Sigmoid colon (tissue), 7 donors: Measurements from ENCODE around the gene RASAL2. TPM values are rescaled to one million over a fixed set of nuclear protein-coding genes. Genes with fewer than 3 reads are reported as not detected.

Experiments used
- DNase-seq: peaks from one replicate; pipeline ENCODE4 v3.0.0-alpha.2; 2019
- H3K27ac ChIP-seq, 4 donors: fragments of 200-600 bp; sonication (generic); one replicate each; pipeline ENCODE4 v1.5.1; 2016 to 2019; ENCODE audit warnings: mild to moderate bottlenecking in 1 of 4
- H3K27me3 ChIP-seq, 3 donors: fragments of 200-600 bp; sonication (generic); one replicate each; pipeline ENCODE4 v1.5.1; 2019; ENCODE audit warnings: mild to moderate bottlenecking in 1 of 3
- H3K36me3 ChIP-seq, 4 donors: fragments of 200-600 bp; sonication (generic); one replicate each; pipeline ENCODE4 v1.5.1; 2016 to 2019
- H3K4me1 ChIP-seq, 4 donors: fragments of 200-600 bp; sonication (generic); one replicate each; pipeline ENCODE4 v1.5.1; 2017 to 2019
- H3K4me3 ChIP-seq, 4 donors: fragments of 200-600 bp; sonication (generic); one replicate each; pipeline ENCODE4 v1.5.1; 2017 to 2019; ENCODE audit warnings: mild to moderate bottlenecking in 2 of 4, moderate library complexity in 1 of 4
- H3K9me3 ChIP-seq, 4 donors: fragments of 200-600 bp in 3 of 4; sonication (generic) in 3 of 4; one replicate each; pipeline versions ENCODE4 v1.5.1 to v1.6.1; 2013 to 2019
- EP300 ChIP-seq, 4 donors: sonication (generic); formaldehyde crosslinking; IDR thresholded peaks; one replicate each; pipeline ENCODE4 v1.6.1; 2017; ENCODE audit warnings: antibody characterized with exemption in 4 of 4
- POLR2A ChIP-seq, 2 donors: fragments of 450-650 bp; IDR thresholded peaks; one replicate each; pipeline ENCODE4 v1.6.1; 2016; ENCODE audit warnings: antibody characterized with exemption in 2 of 2, mild to moderate bottlenecking in 2 of 2, moderate library complexity in 2 of 2
- POLR2AphosphoS5 ChIP-seq, 4 donors: sonication (generic); formaldehyde crosslinking; IDR thresholded peaks; one replicate each; pipeline ENCODE4 v1.6.1; 2017; ENCODE audit warnings: antibody characterized with exemption in 4 of 4
- WGBS, 2 donors: extraction: QIAGEN DNeasy Blood & Tissue Kit; methylation state at CpG; one replicate each; pipeline ENCODE4 v1.1.7; 2013; 5-methylcytosine and 5-hydroxymethylcytosine counted together
- intact Hi-C: fragments of 100-400 bp; cut with DNase I; formaldehyde crosslinking; loops from one replicate; pipeline ENCODE4 v1.15.1; 2023
- polyA plus RNA-seq, 3 donors: library from polyadenylated mRNA; stranded (reverse); fragments of 200-250 nt; gene quantifications; one replicate each; pipeline ENCODE4 v1.2.3, GENCODE V29; 2013
- total RNA-seq, 4 donors: library from RNA; depleted of rRNA; stranded (reverse); fragments of >200 nt; gene quantifications; one replicate each; pipeline ENCODE4 v1.1.0, GENCODE V29; 2016
- TF ChIP-seq, protein P1 (sequence below), 4 experiments: fragments of 450-650 bp in 3 of 4; fragments of 200-600 bp in 1 of 4; IDR thresholded peaks; one replicate each; pipeline ENCODE4 v1.5.1; 2016 to 2019; ENCODE audit warnings: antibody characterized with exemption in 4 of 4, mild to moderate bottlenecking in 3 of 4, moderate library complexity in 2 of 4
- donor health status: healthy with polysubstance abuse.
- donor health status: Bipolar disorder and iron deficiency.
- donor health status: healthy.

The RASAL2 gene
- total and polyA plus RNA-seq, 7 donors, result 0.92 to 25.5 (median 11.1) TPM

DNA sequence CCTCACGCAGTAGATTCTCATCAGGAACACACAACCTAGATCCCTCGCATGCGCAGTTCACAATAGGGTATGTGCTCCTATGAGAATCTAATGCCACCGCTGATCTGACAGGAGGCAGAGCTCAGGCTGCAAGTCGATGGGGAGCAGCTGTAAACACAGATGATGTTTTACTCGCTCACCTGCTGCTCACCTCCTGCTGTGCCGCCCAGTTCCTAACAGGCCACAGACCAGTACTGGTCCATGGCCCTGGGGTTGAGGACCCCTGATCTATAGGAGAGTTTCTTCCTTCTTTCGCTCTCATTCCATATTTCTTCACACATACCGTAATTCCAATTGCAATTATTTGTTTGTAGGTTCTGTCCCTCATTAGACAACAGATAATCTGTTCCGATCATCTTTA is 299.5 kb downstream of the RASAL2 start:
- no peak for DNase-seq
- H3K4me1 ChIP-seq, result peaks cover 0 to 29% (median 14%) of the 10 kb centered on the region in 4 donors
- H3K36me3 ChIP-seq, result no peaks in the 10 kb centered on the region
- WGBS, 2 donors, result 92 to 94% methylated on average over 10 of the region's 10 CpGs
- intact Hi-C loops, result no loop called here
- H3K9me3 ChIP-seq, result no peaks in the 10 kb centered on the region
- no peak overlapping the region for H3K4me3 ChIP-seq
- TF ChIP-seq, protein P1, sequence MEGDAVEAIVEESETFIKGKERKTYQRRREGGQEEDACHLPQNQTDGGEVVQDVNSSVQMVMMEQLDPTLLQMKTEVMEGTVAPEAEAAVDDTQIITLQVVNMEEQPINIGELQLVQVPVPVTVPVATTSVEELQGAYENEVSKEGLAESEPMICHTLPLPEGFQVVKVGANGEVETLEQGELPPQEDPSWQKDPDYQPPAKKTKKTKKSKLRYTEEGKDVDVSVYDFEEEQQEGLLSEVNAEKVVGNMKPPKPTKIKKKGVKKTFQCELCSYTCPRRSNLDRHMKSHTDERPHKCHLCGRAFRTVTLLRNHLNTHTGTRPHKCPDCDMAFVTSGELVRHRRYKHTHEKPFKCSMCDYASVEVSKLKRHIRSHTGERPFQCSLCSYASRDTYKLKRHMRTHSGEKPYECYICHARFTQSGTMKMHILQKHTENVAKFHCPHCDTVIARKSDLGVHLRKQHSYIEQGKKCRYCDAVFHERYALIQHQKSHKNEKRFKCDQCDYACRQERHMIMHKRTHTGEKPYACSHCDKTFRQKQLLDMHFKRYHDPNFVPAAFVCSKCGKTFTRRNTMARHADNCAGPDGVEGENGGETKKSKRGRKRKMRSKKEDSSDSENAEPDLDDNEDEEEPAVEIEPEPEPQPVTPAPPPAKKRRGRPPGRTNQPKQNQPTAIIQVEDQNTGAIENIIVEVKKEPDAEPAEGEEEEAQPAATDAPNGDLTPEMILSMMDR (IDR thresholded peaks at IDR 0.05), result no peak
- TF ChIP-seq EP300 (IDR thresholded peaks at IDR 0.05), result no peak
- TF ChIP-seq POLR2AphosphoS5 (IDR thresholded peaks at IDR 0.05), result no peak
- TF ChIP-seq POLR2A (IDR thresholded peaks at IDR 0.05), result no peak
- no peak overlapping the region for H3K27ac ChIP-seq
- H3K27me3 ChIP-seq, result no peaks in the 10 kb centered on the region

- intact Hi-C loops, result no loop called here
- Histone ChIP-seq H3K36me3 (no peaks in the 10 kb centered on the region), H3K4me3 (no peak overlapping the region), H3K27me3 (no peaks in the 10 kb centered on the region), H3K4me1 (peaks cover 0 to 11% (median 3%) of the 10 kb centered on the region in 4 donors), H3K9me3 (no peaks in the 10 kb centered on the region), H3K27ac (no peak overlapping the region)
- no peak for TF ChIP-seq POLR2A (IDR thresholded peaks at IDR 0.05)
- no peak for TF ChIP-seq POLR2AphosphoS5 (IDR thresholded peaks at IDR 0.05)
- TF ChIP-seq, protein P1 (IDR thresholded peaks at IDR 0.05), result no peak
- no peak for TF ChIP-seq EP300 (IDR thresholded peaks at IDR 0.05)
- DNase-seq, result no peak
These were observed 302.9 kb downstream of the RASAL2 start for GRCh38 chr1:178396789-178397188.

- H3K4me3 ChIP-seq, result no peak overlapping the region
- intact Hi-C loops, result no loop called here
- TF ChIP-seq POLR2A (IDR thresholded peaks at IDR 0.05) (no peak), POLR2AphosphoS5 (IDR thresholded peaks at IDR 0.05) (no peak), EP300 (IDR thresholded peaks at IDR 0.05) (no peak)
- TF ChIP-seq, protein P1 (IDR thresholded peaks at IDR 0.05), result no peak
- WGBS, 2 donors, result 93 to 94% methylated on average over 2 of the region's 2 CpGs
- H3K4me1 ChIP-seq, result peaks cover 0 to 11% (median 3%) of the 10 kb centered on the region in 4 donors
- DNase-seq, result no peak
- no peaks in the 10 kb centered on the region for H3K9me3 ChIP-seq
- no peak overlapping the region for H3K27ac ChIP-seq
- no peaks in the 10 kb centered on the region for H3K27me3 ChIP-seq
- no peaks in the 10 kb centered on the region for H3K36me3 ChIP-seq
These were observed 303.8 kb downstream of the RASAL2 start for GRCh38 chr1:178397678-178398077.

GRCh38 chr1:178399177-178399728 is 305.3 kb downstream of the RASAL2 start:
- WGBS, 2 donors, result 91 to 99% methylated on average over 4 of the region's 4 CpGs
- H3K4me3 ChIP-seq, result no peak overlapping the region
- no peaks in the 10 kb centered on the region for H3K27me3 ChIP-seq
- H3K9me3 ChIP-seq, result no peaks in the 10 kb centered on the region
- no peaks in the 10 kb centered on the region for H3K36me3 ChIP-seq
- H3K4me1 ChIP-seq, result peaks cover 0 to 8% (median 3%) of the 10 kb centered on the region in 4 donors
- intact Hi-C loops, result no loop called here
- H3K27ac ChIP-seq, result no peak overlapping the region
- no peak for DNase-seq
- no peak for TF ChIP-seq EP300 (IDR thresholded peaks at IDR 0.05)
- TF ChIP-seq, protein P1 (IDR thresholded peaks at IDR 0.05), result no peak
- TF ChIP-seq POLR2A (IDR thresholded peaks at IDR 0.05), result no peak
- no peak for TF ChIP-seq POLR2AphosphoS5 (IDR thresholded peaks at IDR 0.05)

DNA sequence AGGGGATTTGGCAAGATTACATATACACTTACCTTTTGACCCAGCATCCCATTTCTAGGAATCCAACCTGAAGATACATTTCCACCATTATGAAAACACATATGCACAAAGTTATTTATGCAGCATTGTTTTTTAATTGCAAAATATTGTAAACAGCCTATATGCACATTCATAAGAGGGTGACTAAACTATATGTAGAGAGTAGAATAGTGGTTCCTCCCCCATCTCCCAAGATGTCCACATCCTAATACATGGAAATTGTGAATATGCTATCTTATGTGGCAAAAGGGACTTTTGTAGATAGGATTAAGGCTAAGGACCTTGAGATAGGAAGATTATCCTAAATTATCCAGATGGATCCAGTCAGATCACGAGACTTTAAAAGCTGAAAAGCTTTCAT is 311.2 kb downstream of the RASAL2 start:
- H3K4me3 ChIP-seq, result no peak overlapping the region
- H3K36me3 ChIP-seq, result no peaks in the 10 kb centered on the region
- H3K27ac ChIP-seq, result no peak overlapping the region
- 91 to 94% methylated on average over 1 of the region's 1 CpG for WGBS, 2 donors
- TF ChIP-seq POLR2AphosphoS5 (IDR thresholded peaks at IDR 0.05), result no peak
- TF ChIP-seq, protein P1 (IDR thresholded peaks at IDR 0.05), result no peak
- TF ChIP-seq POLR2A (IDR thresholded peaks at IDR 0.05), result no peak
- no peak for TF ChIP-seq EP300 (IDR thresholded peaks at IDR 0.05)
- DNase-seq, result no peak
- H3K9me3 ChIP-seq, result no peaks in the 10 kb centered on the region
- H3K27me3 ChIP-seq, result no peaks in the 10 kb centered on the region
- peaks cover 0 to 12% (median 4%) of the 10 kb centered on the region in 4 donors for H3K4me1 ChIP-seq
- intact Hi-C loops, result no loop called here
